GM12878 (cell line): ENCODE measurements around the gene SPRR2A. TPM values are rescaled to one million over a fixed set of nuclear protein-coding genes. Genes with fewer than 3 reads are reported as not detected.

ENCODE experiments used
- ATAC-seq: fragments of 200-7000 bp; cut with Tn5 transposase; 3 replicates; pipeline ENCODE4 v1.9.1; 2020; ENCODE audit warnings: mild to moderate bottlenecking, moderate library complexity
- BruUV-seq: library from RNA; stranded (reverse); fragments of 400-500 nt; replicated peaks from 2 replicates; lab custom pipeline; 2021; lab: Mats Ljungman, UMichigan
- CTCF ChIA-PET: fragments of 300-600 bp; sonication (Branson Sonifier 250); formaldehyde crosslinking; extraction: SDS; loops from one replicate; lab custom pipeline; 2021; ENCODE audit warnings: inconsistent platforms; lab: Yijun Ruan, JAX
- POLR2A ChIA-PET: fragments of 350-600 bp; formaldehyde crosslinking; extraction: SDS; loops from one replicate; lab custom pipeline; 2021; ENCODE audit warnings: inconsistent platforms; lab: Charles Lee
- RAD21 ChIA-PET: fragments of 300-600 bp; sonication (Branson Sonifier 250); formaldehyde crosslinking; loops from one replicate; lab custom pipeline; 2023; ENCODE audit warnings: antibody characterized with exemption; ENCODE audit not compliant: unreplicated experiment; lab: Charles Lee
- SMC1A ChIA-PET: fragments of 300-600 bp; sonication (Branson Sonifier 250); formaldehyde crosslinking; loops from one replicate; lab custom pipeline; 2023; ENCODE audit not compliant: unreplicated experiment, uncharacterized antibody; lab: Charles Lee
- DNase-seq: peaks from one replicate; pipeline ENCODE4 v3.0.0-alpha.2; 2011; ENCODE audit warnings: low read depth, low spot score
- FAIRE-seq: peaks from 3 replicates; lab custom pipeline; 2011; peaks lifted over from hg19 to GRCh38; lab: Jason Lieb, UNC
- H2AFZ ChIP-seq: 2 replicates; pipeline ENCODE4 v1.6.0; 2011; ENCODE audit warnings: low read depth, low read length, control low read depth; ENCODE audit not compliant: control insufficient read depth
- H3K27ac ChIP-seq: 2 replicates; pipeline ENCODE4 v1.5.1; 2011; ENCODE audit warnings: control low read depth; ENCODE audit not compliant: control insufficient read depth, insufficient read depth
- H3K27me3 ChIP-seq, 2 experiments: replicated peaks in 1 of 2; 2 replicates each; pipeline versions ENCODE4 v1.6.0 to v1.6.1; 2011; ENCODE audit warnings: low read length in 1 of 2; ENCODE audit not compliant: control insufficient read depth in 2 of 2, insufficient read depth in 2 of 2
- H3K36me3 ChIP-seq, 2 experiments: 2 replicates each; pipeline ENCODE4 v1.5.1; 2011; ENCODE audit warnings: low read length in 1 of 2; ENCODE audit not compliant: control insufficient read depth in 2 of 2, insufficient read depth in 2 of 2
- H3K4me1 ChIP-seq: 2 replicates; pipeline ENCODE4 v1.6.1; 2011; ENCODE audit warnings: mild to moderate bottlenecking, low read length, moderate library complexity, mixed read lengths; ENCODE audit not compliant: control insufficient read depth, insufficient read depth
- H3K4me2 ChIP-seq: 2 replicates; pipeline ENCODE4 v1.6.0; 2011; ENCODE audit warnings: control low read depth; ENCODE audit not compliant: control insufficient read depth, insufficient read depth
- H3K4me3 ChIP-seq: fragments of 200-600 bp; sonication (generic); 2 replicates; pipeline ENCODE4 v1.5.1; 2016
- H3K79me2 ChIP-seq: 2 replicates; pipeline ENCODE4 v1.6.0; 2011; ENCODE audit warnings: low read length; ENCODE audit not compliant: control insufficient read depth, insufficient read depth
- H3K9ac ChIP-seq: 2 replicates; pipeline ENCODE4 v1.8.0; 2011; ENCODE audit warnings: low read length, control low read depth, mixed read lengths; ENCODE audit not compliant: control insufficient read depth, insufficient read depth
- H3K9me3 ChIP-seq: replicated peaks from 3 replicates; pipeline ENCODE4 v1.5.1; 2011; ENCODE audit warnings: mild to moderate bottlenecking, low read length; ENCODE audit not compliant: control insufficient read depth, insufficient read depth
- H4K20me1 ChIP-seq: 2 replicates; pipeline ENCODE4 v1.6.0; 2011; ENCODE audit not compliant: control insufficient read depth, insufficient read depth
- BCL11A ChIP-seq: IDR thresholded peaks from 2 replicates; pipeline ENCODE4 v1.6.1; 2011; ENCODE audit warnings: low read depth, low read length
- BMI1 ChIP-seq: fragments of 450-650 bp; IDR thresholded peaks from 2 replicates; pipeline ENCODE4 v1.6.1; 2016; ENCODE audit warnings: mild to moderate bottlenecking, moderate library complexity, borderline replicate concordance
- EGR1 ChIP-seq, 2 experiments: IDR thresholded peaks; 1 replicate in 1 of 2; 2 replicates in 1 of 2; pipeline ENCODE4 v1.6.1; 2011 to 2012; ENCODE audit warnings: low read depth in 2 of 2, low read length in 2 of 2, borderline replicate concordance in 1 of 2, mild to moderate bottlenecking in 1 of 2, moderate library complexity in 1 of 2
- KLF5 ChIP-seq: fragments of 450-650 bp; IDR thresholded peaks from 2 replicates; pipeline ENCODE4 v1.6.1; 2014; ENCODE audit warnings: mild to moderate bottlenecking; ENCODE audit not compliant: partially characterized antibody
- LARP7 ChIP-seq: fragments of 450-650 bp; IDR thresholded peaks from 2 replicates; pipeline ENCODE4 v1.6.1; 2017; ENCODE audit warnings: mild to moderate bottlenecking
- NR2C1 ChIP-seq: fragments of 450-650 bp; IDR thresholded peaks from 2 replicates; pipeline ENCODE4 v1.6.1; 2017; ENCODE audit warnings: antibody characterized with exemption, mild to moderate bottlenecking, moderate library complexity
- NRF1 ChIP-seq: conservative IDR thresholded peaks from 2 replicates; pipeline ENCODE4 v1.6.1; 2011; ENCODE audit warnings: mild to moderate bottlenecking, low read depth, low read length, improper control_type of control experiment
- PAX8 ChIP-seq: fragments of 450-650 bp; IDR thresholded peaks from 2 replicates; pipeline ENCODE4 v1.6.1; 2017; ENCODE audit warnings: mild to moderate bottlenecking, moderate library complexity
- RELA ChIP-seq: fragments of 450-650 bp; IDR thresholded peaks from 2 replicates; pipeline ENCODE4 v1.8.0; 2014; ENCODE audit warnings: borderline replicate concordance; ENCODE audit not compliant: partially characterized antibody
- RFX5 ChIP-seq: IDR thresholded peaks from 2 replicates; pipeline ENCODE4 v1.6.1; 2011; ENCODE audit warnings: low read depth, low read length, improper control_type of control experiment
- WRNIP1 ChIP-seq: IDR thresholded peaks from 2 replicates; pipeline ENCODE4 v1.6.1; 2011; ENCODE audit warnings: low read depth, low read length, improper control_type of control experiment, borderline replicate concordance
- WGBS: methylation state at CpG from one replicate; pipeline ENCODE4 v1.1.6; 2016; ENCODE audit warnings: low lambda C conversion rate; ENCODE audit not compliant: insufficient replicate concordance, insufficient coverage; ENCODE audit errors: missing lambda C conversion rate; 5-methylcytosine and 5-hydroxymethylcytosine counted together
- in situ Hi-C: fragments of 300-500 bp; cut with MboI; formaldehyde crosslinking; loops from 9 replicates; pipeline ENCODE4 v1.14.3; 2018; ENCODE audit warnings: mixed read lengths
- intact Hi-C: fragments of 100-400 bp; cut with micrococcal nuclease; formaldehyde crosslinking; loops from one replicate; pipeline ENCODE4 v1.14.2; 2022; ENCODE audit not compliant: unreplicated experiment
- polyA plus RNA-seq, 11 experiments: library from polyadenylated mRNA; depleted of rRNA in 4 of 11; unstranded in 6 of 11; stranded (reverse) in 5 of 11; fragments of >200 nt; fragmentation: Nextera tagmentation in 4 of 11; fragmentation: Illumina TruSeq in 1 of 11; extraction: Ambion mirVana in 4 of 11; extraction: Trizol in 1 of 11; gene quantifications; 1 replicate in 1 of 11; 2 replicates in 10 of 11; pipeline versions ENCODE4 v1.2.1 to v1.2.3, GENCODE V29; 2011 to 2016; ENCODE audit warnings: inconsistent platforms in 2 of 11, missing spikeins in 2 of 11, low read depth in 1 of 11
- total RNA-seq, 4 experiments: library from RNA; depleted of rRNA in 3 of 4; stranded (reverse); fragments of >200 nt in 3 of 4; fragmentation: Illumina TruSeq in 1 of 4; extraction: Trizol in 1 of 4; gene quantifications; 2 replicates each; pipeline versions ENCODE4 v1.2.1 to v1.2.3, GENCODE V29; 2013 to 2021
- TF ChIP-seq, protein P1 (sequence below): IDR thresholded peaks from 2 replicates; pipeline ENCODE4 v1.6.1; 2011; ENCODE audit warnings: mild to moderate bottlenecking, low read depth, low read length, moderate library complexity; ENCODE audit not compliant: insufficient replicate concordance
- TF ChIP-seq, protein P2 (sequence below): fragments of 450-650 bp; formaldehyde crosslinking; IDR thresholded peaks from 2 replicates; pipeline ENCODE4 v1.4.0; 2020; ENCODE audit warnings: mild to moderate bottlenecking, moderate library complexity
- TF ChIP-seq, protein P3 (sequence below): fragments of 450-650 bp; IDR thresholded peaks from 2 replicates; pipeline ENCODE4 v1.6.1; 2017; ENCODE audit warnings: mild to moderate bottlenecking
- TF ChIP-seq, protein P4 (sequence below): fragments of 450-650 bp; IDR thresholded peaks from 2 replicates; pipeline ENCODE4 v1.6.1; 2016; ENCODE audit warnings: mild to moderate bottlenecking

SPRR2A gene
- total and polyA plus RNA-seq, 10 of the 15 experiments (the other 5 are each of a cell fraction or from before 2014, with no cell fraction given): not detected

DNA sequence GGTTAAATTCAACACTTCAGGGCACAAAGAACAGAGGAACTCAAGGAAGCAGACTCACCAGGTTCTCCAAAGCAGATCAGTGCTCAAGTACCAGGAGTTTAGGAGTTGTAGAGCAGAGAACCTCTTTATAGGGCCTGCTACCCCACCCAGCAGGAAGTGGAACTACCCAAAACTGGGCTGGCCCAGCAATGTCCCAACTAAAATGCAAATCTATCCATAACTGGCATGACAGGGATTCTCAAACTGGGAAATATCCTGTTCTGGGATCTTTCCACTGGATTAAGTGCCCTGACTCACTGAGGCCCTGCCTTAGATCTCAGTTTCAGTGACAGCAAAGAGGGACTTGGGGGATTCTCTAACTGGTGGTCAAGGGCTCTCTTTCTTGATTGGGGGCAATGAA, 37.1 kb upstream of the SPRR2A start, which contains the start of gene SPRR2E (continued):
- no peak for TF ChIP-seq NRF1

DNA sequence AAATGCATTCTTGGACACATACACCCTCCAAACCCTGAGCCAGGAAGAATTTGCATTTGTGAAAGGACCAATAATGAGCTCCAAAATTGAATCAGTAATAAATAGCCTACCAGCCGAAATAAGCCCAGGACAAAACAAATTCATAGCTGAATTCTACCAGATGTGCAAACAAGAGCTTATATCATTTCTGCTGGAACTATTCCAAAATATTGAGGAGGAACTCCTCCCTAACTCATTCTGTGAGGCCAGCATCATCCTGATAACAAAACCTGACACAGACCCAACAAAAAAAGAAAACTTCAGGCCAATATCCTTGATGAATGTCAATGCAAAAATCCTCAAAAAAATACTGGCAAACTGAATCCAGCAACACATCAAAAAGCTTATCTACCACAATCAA, 30.3 kb upstream of the SPRR2A start:
- Histone ChIP-seq H3K9me3 (no peaks in the 10 kb centered on the region), H3K4me1 (no peaks in the 10 kb centered on the region), H3K9ac (no peak overlapping the region), H3K27ac (no peak overlapping the region), H3K27me3 (no peaks in the 10 kb centered on the region; a peak in 1 of 4 replicates), H3K4me3 (no peak overlapping the region), H3K4me2 (no peak overlapping the region), H3K79me2 (no peaks in the 10 kb centered on the region), H2AFZ (no peak overlapping the region), H3K36me3 (no peaks in the 10 kb centered on the region), H4K20me1 (no peaks in the 10 kb centered on the region)
- ATAC-seq (no peak), FAIRE-seq (no peak), DNase-seq (no peak)
- ChIA-PET POLR2A (no interaction called here), RAD21 (no interaction called here), CTCF (interaction anchor here (1.0 kb wide), 1 partner anchor 27 kb away, joined by 3 read pairs; no protein-coding TSS in a partner anchor), SMC1A (interaction anchor here (1.7 kb wide), 1 partner anchor 18 kb away, joined by 3 read pairs; no protein-coding TSS in a partner anchor)
- BruUV-seq: no TSS peak
- intact Hi-C loops: no loop called here
- in situ Hi-C loops: no loop called here
- WGBS: 41% methylated on average over 1 of the region's 1 CpG
- TF ChIP-seq BMI1: no peak
- TF ChIP-seq KLF5: no peak
- TF ChIP-seq, protein P1, sequence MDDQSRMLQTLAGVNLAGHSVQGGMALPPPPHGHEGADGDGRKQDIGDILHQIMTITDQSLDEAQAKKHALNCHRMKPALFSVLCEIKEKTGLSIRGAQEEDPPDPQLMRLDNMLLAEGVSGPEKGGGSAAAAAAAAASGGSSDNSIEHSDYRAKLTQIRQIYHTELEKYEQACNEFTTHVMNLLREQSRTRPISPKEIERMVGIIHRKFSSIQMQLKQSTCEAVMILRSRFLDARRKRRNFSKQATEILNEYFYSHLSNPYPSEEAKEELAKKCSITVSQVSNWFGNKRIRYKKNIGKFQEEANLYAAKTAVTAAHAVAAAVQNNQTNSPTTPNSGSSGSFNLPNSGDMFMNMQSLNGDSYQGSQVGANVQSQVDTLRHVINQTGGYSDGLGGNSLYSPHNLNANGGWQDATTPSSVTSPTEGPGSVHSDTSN: no peak
- TF ChIP-seq NR2C1: no peak
- TF ChIP-seq EGR1 (IDR thresholded peaks at IDR 0.05; ENCODE audit: borderline replicate concordance in 1 of 2, low read depth in 2 of 2, low read length in 2 of 2): no peak
- no peak for TF ChIP-seq LARP7
- TF ChIP-seq, protein P2, sequence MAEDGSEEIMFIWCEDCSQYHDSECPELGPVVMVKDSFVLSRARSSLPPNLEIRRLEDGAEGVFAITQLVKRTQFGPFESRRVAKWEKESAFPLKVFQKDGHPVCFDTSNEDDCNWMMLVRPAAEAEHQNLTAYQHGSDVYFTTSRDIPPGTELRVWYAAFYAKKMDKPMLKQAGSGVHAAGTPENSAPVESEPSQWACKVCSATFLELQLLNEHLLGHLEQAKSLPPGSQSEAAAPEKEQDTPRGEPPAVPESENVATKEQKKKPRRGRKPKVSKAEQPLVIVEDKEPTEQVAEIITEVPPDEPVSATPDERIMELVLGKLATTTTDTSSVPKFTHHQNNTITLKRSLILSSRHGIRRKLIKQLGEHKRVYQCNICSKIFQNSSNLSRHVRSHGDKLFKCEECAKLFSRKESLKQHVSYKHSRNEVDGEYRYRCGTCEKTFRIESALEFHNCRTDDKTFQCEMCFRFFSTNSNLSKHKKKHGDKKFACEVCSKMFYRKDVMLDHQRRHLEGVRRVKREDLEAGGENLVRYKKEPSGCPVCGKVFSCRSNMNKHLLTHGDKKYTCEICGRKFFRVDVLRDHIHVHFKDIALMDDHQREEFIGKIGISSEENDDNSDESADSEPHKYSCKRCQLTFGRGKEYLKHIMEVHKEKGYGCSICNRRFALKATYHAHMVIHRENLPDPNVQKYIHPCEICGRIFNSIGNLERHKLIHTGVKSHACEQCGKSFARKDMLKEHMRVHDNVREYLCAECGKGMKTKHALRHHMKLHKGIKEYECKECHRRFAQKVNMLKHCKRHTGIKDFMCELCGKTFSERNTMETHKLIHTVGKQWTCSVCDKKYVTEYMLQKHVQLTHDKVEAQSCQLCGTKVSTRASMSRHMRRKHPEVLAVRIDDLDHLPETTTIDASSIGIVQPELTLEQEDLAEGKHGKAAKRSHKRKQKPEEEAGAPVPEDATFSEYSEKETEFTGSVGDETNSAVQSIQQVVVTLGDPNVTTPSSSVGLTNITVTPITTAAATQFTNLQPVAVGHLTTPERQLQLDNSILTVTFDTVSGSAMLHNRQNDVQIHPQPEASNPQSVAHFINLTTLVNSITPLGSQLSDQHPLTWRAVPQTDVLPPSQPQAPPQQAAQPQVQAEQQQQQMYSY (CRISPR knock-in tag): no peak
- no peak for TF ChIP-seq WRNIP1
- TF ChIP-seq, protein P3, sequence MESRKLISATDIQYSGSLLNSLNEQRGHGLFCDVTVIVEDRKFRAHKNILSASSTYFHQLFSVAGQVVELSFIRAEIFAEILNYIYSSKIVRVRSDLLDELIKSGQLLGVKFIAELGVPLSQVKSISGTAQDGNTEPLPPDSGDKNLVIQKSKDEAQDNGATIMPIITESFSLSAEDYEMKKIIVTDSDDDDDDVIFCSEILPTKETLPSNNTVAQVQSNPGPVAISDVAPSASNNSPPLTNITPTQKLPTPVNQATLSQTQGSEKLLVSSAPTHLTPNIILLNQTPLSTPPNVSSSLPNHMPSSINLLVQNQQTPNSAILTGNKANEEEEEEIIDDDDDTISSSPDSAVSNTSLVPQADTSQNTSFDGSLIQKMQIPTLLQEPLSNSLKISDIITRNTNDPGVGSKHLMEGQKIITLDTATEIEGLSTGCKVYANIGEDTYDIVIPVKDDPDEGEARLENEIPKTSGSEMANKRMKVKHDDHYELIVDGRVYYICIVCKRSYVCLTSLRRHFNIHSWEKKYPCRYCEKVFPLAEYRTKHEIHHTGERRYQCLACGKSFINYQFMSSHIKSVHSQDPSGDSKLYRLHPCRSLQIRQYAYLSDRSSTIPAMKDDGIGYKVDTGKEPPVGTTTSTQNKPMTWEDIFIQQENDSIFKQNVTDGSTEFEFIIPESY: no peak
- no peak for TF ChIP-seq BCL11A
- no peak for TF ChIP-seq RELA
- TF ChIP-seq, protein P4, sequence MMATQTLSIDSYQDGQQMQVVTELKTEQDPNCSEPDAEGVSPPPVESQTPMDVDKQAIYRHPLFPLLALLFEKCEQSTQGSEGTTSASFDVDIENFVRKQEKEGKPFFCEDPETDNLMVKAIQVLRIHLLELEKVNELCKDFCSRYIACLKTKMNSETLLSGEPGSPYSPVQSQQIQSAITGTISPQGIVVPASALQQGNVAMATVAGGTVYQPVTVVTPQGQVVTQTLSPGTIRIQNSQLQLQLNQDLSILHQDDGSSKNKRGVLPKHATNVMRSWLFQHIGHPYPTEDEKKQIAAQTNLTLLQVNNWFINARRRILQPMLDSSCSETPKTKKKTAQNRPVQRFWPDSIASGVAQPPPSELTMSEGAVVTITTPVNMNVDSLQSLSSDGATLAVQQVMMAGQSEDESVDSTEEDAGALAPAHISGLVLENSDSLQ: no peak
- TF ChIP-seq RFX5: no peak
- no peak for TF ChIP-seq PAX8
